GM12878 (cell line): ENCODE measurements around the gene ITGB2. TPM values are rescaled to one million over a fixed set of nuclear protein-coding genes. Genes with fewer than 3 reads are reported as not detected.

Source experiments
- ATAC-seq: fragments of 200-7000 bp; cut with Tn5 transposase; 3 replicates; pipeline ENCODE4 v1.9.1; 2020; ENCODE audit warnings: mild to moderate bottlenecking, moderate library complexity
- BruUV-seq: library from RNA; stranded (reverse); fragments of 400-500 nt; replicated peaks from 2 replicates; lab custom pipeline; 2021; lab: Mats Ljungman, UMichigan
- CTCF ChIA-PET: fragments of 300-600 bp; sonication (Branson Sonifier 250); formaldehyde crosslinking; extraction: SDS; loops from one replicate; lab custom pipeline; 2021; ENCODE audit warnings: inconsistent platforms; lab: Yijun Ruan, JAX
- POLR2A ChIA-PET: fragments of 350-600 bp; formaldehyde crosslinking; extraction: SDS; loops from one replicate; lab custom pipeline; 2021; ENCODE audit warnings: inconsistent platforms; lab: Charles Lee
- RAD21 ChIA-PET: fragments of 300-600 bp; sonication (Branson Sonifier 250); formaldehyde crosslinking; loops from one replicate; lab custom pipeline; 2023; ENCODE audit warnings: antibody characterized with exemption; ENCODE audit not compliant: unreplicated experiment; lab: Charles Lee
- SMC1A ChIA-PET: fragments of 300-600 bp; sonication (Branson Sonifier 250); formaldehyde crosslinking; loops from one replicate; lab custom pipeline; 2023; ENCODE audit not compliant: unreplicated experiment, uncharacterized antibody; lab: Charles Lee
- DNase-seq: peaks from one replicate; pipeline ENCODE4 v3.0.0-alpha.2; 2011; ENCODE audit warnings: low read depth, low spot score
- FAIRE-seq: peaks from 3 replicates; lab custom pipeline; 2011; peaks lifted over from hg19 to GRCh38; lab: Jason Lieb, UNC
- H2AFZ ChIP-seq: 2 replicates; pipeline ENCODE4 v1.6.0; 2011; ENCODE audit warnings: low read depth, low read length, control low read depth; ENCODE audit not compliant: control insufficient read depth
- H3K27ac ChIP-seq: 2 replicates; pipeline ENCODE4 v1.5.1; 2011; ENCODE audit warnings: control low read depth; ENCODE audit not compliant: control insufficient read depth, insufficient read depth
- H3K27me3 ChIP-seq, 2 experiments: replicated peaks in 1 of 2; 2 replicates each; pipeline versions ENCODE4 v1.6.0 to v1.6.1; 2011; ENCODE audit warnings: low read length in 1 of 2; ENCODE audit not compliant: control insufficient read depth in 2 of 2, insufficient read depth in 2 of 2
- H3K36me3 ChIP-seq, 2 experiments: 2 replicates each; pipeline ENCODE4 v1.5.1; 2011; ENCODE audit warnings: low read length in 1 of 2; ENCODE audit not compliant: control insufficient read depth in 2 of 2, insufficient read depth in 2 of 2
- H3K4me1 ChIP-seq: 2 replicates; pipeline ENCODE4 v1.6.1; 2011; ENCODE audit warnings: mild to moderate bottlenecking, low read length, moderate library complexity, mixed read lengths; ENCODE audit not compliant: control insufficient read depth, insufficient read depth
- H3K4me2 ChIP-seq: 2 replicates; pipeline ENCODE4 v1.6.0; 2011; ENCODE audit warnings: control low read depth; ENCODE audit not compliant: control insufficient read depth, insufficient read depth
- H3K4me3 ChIP-seq: fragments of 200-600 bp; sonication (generic); 2 replicates; pipeline ENCODE4 v1.5.1; 2016
- H3K79me2 ChIP-seq: 2 replicates; pipeline ENCODE4 v1.6.0; 2011; ENCODE audit warnings: low read length; ENCODE audit not compliant: control insufficient read depth, insufficient read depth
- H3K9ac ChIP-seq: 2 replicates; pipeline ENCODE4 v1.8.0; 2011; ENCODE audit warnings: low read length, control low read depth, mixed read lengths; ENCODE audit not compliant: control insufficient read depth, insufficient read depth
- H3K9me3 ChIP-seq: replicated peaks from 3 replicates; pipeline ENCODE4 v1.5.1; 2011; ENCODE audit warnings: mild to moderate bottlenecking, low read length; ENCODE audit not compliant: control insufficient read depth, insufficient read depth
- H4K20me1 ChIP-seq: 2 replicates; pipeline ENCODE4 v1.6.0; 2011; ENCODE audit not compliant: control insufficient read depth, insufficient read depth
- BACH1 ChIP-seq: fragments of 450-650 bp; IDR thresholded peaks from 2 replicates; pipeline ENCODE4 v1.6.1; 2017; ENCODE audit warnings: mild to moderate bottlenecking, borderline replicate concordance
- BHLHE40 ChIP-seq, 2 experiments: fragments of 450-650 bp in 1 of 2; IDR thresholded peaks; 2 replicates each; pipeline ENCODE4 v1.6.1; 2011 to 2017; ENCODE audit warnings: low read depth in 2 of 2, borderline replicate concordance in 1 of 2, improper control_type of control experiment in 1 of 2, low read length in 1 of 2, mild to moderate bottlenecking in 1 of 2
- BMI1 ChIP-seq: fragments of 450-650 bp; IDR thresholded peaks from 2 replicates; pipeline ENCODE4 v1.6.1; 2016; ENCODE audit warnings: mild to moderate bottlenecking, moderate library complexity, borderline replicate concordance
- CEBPB ChIP-seq, 2 experiments: fragments of 150-350 bp in 1 of 2; IDR thresholded peaks; 2 replicates each; pipeline ENCODE4 v1.6.1; 2012 to 2014; ENCODE audit warnings: low read depth in 2 of 2, low read length in 2 of 2, borderline replicate concordance in 1 of 2, inconsistent platforms in 1 of 2
- EP300 ChIP-seq, 2 experiments: fragments of 150-350 bp in 1 of 2; IDR thresholded peaks; 2 replicates each; pipeline ENCODE4 v1.6.1; 2011 to 2012; ENCODE audit warnings: low read depth in 2 of 2, low read length in 2 of 2, borderline replicate concordance in 1 of 2, improper control_type of control experiment in 1 of 2, inconsistent platforms in 1 of 2; ENCODE audit not compliant: control insufficient read depth in 1 of 2
- FOS ChIP-seq: IDR thresholded peaks from 3 replicates; pipeline ENCODE4 v1.6.1; 2011; ENCODE audit warnings: borderline replicate concordance; ENCODE audit not compliant: insufficient read length; ENCODE audit errors: extremely low read depth
- IKZF1 ChIP-seq: fragments of 450-650 bp; conservative IDR thresholded peaks from 2 replicates; pipeline ENCODE4 v1.6.1; 2017; ENCODE audit warnings: antibody characterized with exemption, mild to moderate bottlenecking
- MTA2 ChIP-seq: fragments of 450-650 bp; IDR thresholded peaks from 2 replicates; pipeline ENCODE4 v1.6.1; 2016; ENCODE audit warnings: low read depth, mild to moderate bottlenecking, moderate library complexity
- NBN ChIP-seq: fragments of 450-650 bp; IDR thresholded peaks from 2 replicates; pipeline ENCODE4 v1.6.1; 2016
- RUNX3 ChIP-seq: IDR thresholded peaks from 2 replicates; pipeline ENCODE4 v1.6.1; 2012; ENCODE audit warnings: low read length, inconsistent platforms
- SIX5 ChIP-seq: IDR thresholded peaks from 2 replicates; pipeline ENCODE4 v1.6.1; 2011; ENCODE audit warnings: mild to moderate bottlenecking, low read depth, low read length, moderate library complexity; ENCODE audit not compliant: severe bottlenecking
- SPI1 ChIP-seq: IDR thresholded peaks from 2 replicates; pipeline ENCODE4 v1.6.1; 2011; ENCODE audit warnings: low read depth, mild to moderate bottlenecking, low read length, moderate library complexity, borderline replicate concordance; ENCODE audit not compliant: insufficient read depth
- ZNF384 ChIP-seq: IDR thresholded peaks from 2 replicates; pipeline ENCODE4 v1.6.1; 2012; ENCODE audit warnings: low read depth, mild to moderate bottlenecking, low read length, improper control_type of control experiment, borderline replicate concordance
- WGBS: methylation state at CpG from one replicate; pipeline ENCODE4 v1.1.6; 2016; ENCODE audit warnings: low lambda C conversion rate; ENCODE audit not compliant: insufficient replicate concordance, insufficient coverage; ENCODE audit errors: missing lambda C conversion rate; 5-methylcytosine and 5-hydroxymethylcytosine counted together
- in situ Hi-C: fragments of 300-500 bp; cut with MboI; formaldehyde crosslinking; loops from 9 replicates; pipeline ENCODE4 v1.14.3; 2018; ENCODE audit warnings: mixed read lengths
- intact Hi-C: fragments of 100-400 bp; cut with micrococcal nuclease; formaldehyde crosslinking; loops from one replicate; pipeline ENCODE4 v1.14.2; 2022; ENCODE audit not compliant: unreplicated experiment
- polyA plus RNA-seq, 11 experiments: library from polyadenylated mRNA; depleted of rRNA in 4 of 11; unstranded in 6 of 11; stranded (reverse) in 5 of 11; fragments of >200 nt; fragmentation: Nextera tagmentation in 4 of 11; fragmentation: Illumina TruSeq in 1 of 11; extraction: Ambion mirVana in 4 of 11; extraction: Trizol in 1 of 11; gene quantifications; 1 replicate in 1 of 11; 2 replicates in 10 of 11; pipeline versions ENCODE4 v1.2.1 to v1.2.3, GENCODE V29; 2011 to 2016; ENCODE audit warnings: inconsistent platforms in 2 of 11, missing spikeins in 2 of 11, low read depth in 1 of 11
- total RNA-seq, 4 experiments: library from RNA; depleted of rRNA in 3 of 4; stranded (reverse); fragments of >200 nt in 3 of 4; fragmentation: Illumina TruSeq in 1 of 4; extraction: Trizol in 1 of 4; gene quantifications; 2 replicates each; pipeline versions ENCODE4 v1.2.1 to v1.2.3, GENCODE V29; 2013 to 2021

Gene ITGB2
- total and polyA plus RNA-seq, 10 of the 15 experiments (the other 5 are each of a cell fraction or from before 2014, with no cell fraction given) = 8.0 to 172 (median 58.9) TPM

GRCh38 chr21:44866780-44867179 is 53.9 kb downstream of the ITGB2 start:
- in situ Hi-C loops (no loop called here), intact Hi-C loops (no loop called here)
- no peak for FAIRE-seq
- H4K20me1 ChIP-seq = peaks cover 9% of the 10 kb centered on the region
- SMC1A ChIA-PET = interaction anchor here (1.1 kb wide), 1 partner anchor 8 kb away, joined by 4 read pairs; no protein-coding TSS in a partner anchor
- H3K27me3 ChIP-seq = no peaks in the 10 kb centered on the region
- H3K4me2 ChIP-seq = peak overlapping the region; percentile 67
- POLR2A ChIA-PET = no interaction called here
- no TSS peak for BruUV-seq
- peaks cover 12 to 19% of the 10 kb centered on the region in 2 experiments for H3K36me3 ChIP-seq
- 0 out of 2 replicates have a peak overlapping the region, but pooled peaks have one; percentile 26 for H3K4me3 ChIP-seq
- DNase-seq = no peak
- H3K4me1 ChIP-seq = peaks cover 27% of the 10 kb centered on the region
- 89% methylated on average over 7 of the region's 7 CpGs for WGBS
- RAD21 ChIA-PET = no interaction called here
- H2AFZ ChIP-seq = no peak overlapping the region
- H3K27ac ChIP-seq = no peak overlapping the region
- no peak for TF ChIP-seq ZNF384
- TF ChIP-seq FOS = no peak
- peak; percentile 35; the same call in 1 of the 2 replicates for TF ChIP-seq BACH1
- H3K9me3 ChIP-seq = no peaks in the 10 kb centered on the region
- peaks cover 64% of the 10 kb centered on the region for H3K79me2 ChIP-seq
- no peak for ATAC-seq
- CTCF ChIA-PET = no interaction called here
- H3K9ac ChIP-seq = no peak overlapping the region

- ChIA-PET RAD21 (no interaction called here), POLR2A (no interaction called here), CTCF (no interaction called here), SMC1A (interaction anchor here (0.6 kb wide), 1 partner anchor 70 kb away, joined by 3 read pairs; no protein-coding TSS in a partner anchor)
- Histone ChIP-seq H3K9me3 (no peaks in the 10 kb centered on the region), H3K36me3 (peaks cover 12 to 22% of the 10 kb centered on the region in 2 experiments), H3K4me3 (no peak overlapping the region), H3K4me1 (peaks cover 23% of the 10 kb centered on the region), H3K4me2 (peak overlapping the region; percentile 5; the same call in 1 of the 2 replicates), H3K79me2 (peaks cover 54% of the 10 kb centered on the region), H3K27ac (no peak overlapping the region; the same call in 1 of the 2 replicates), H4K20me1 (peaks cover 5% of the 10 kb centered on the region; the same call in 1 of the 2 replicates), H2AFZ (no peak overlapping the region), H3K9ac (no peak overlapping the region), H3K27me3 (no peaks in the 10 kb centered on the region)
- intact Hi-C loops = no loop called here
- 34% methylated on average over 12 of the region's 12 CpGs for WGBS
- DNase-seq = no peak
- BruUV-seq = no TSS peak
- TF ChIP-seq EP300 (IDR thresholded peaks at IDR 0.05; ENCODE audit: borderline replicate concordance in 1 of 2, control insufficient read depth in 1 of 2, low read depth in 2 of 2, low read length in 2 of 2) (no peak), CEBPB (IDR thresholded peaks at IDR 0.05; ENCODE audit: borderline replicate concordance in 1 of 2, low read depth in 2 of 2, low read length in 2 of 2) (no peak), SIX5 (no peak), BHLHE40 (IDR thresholded peaks at IDR 0.05; ENCODE audit: borderline replicate concordance in 1 of 2, low read depth in 2 of 2, low read length in 1 of 2) (peak in 1 of 2 experiments; percentile 34; a peak in 1 of 4 replicates), NBN (no peak), RUNX3 (peak; percentile 52), MTA2 (peak; percentile 23; the same call in 1 of the 2 replicates), IKZF1 (peak; percentile 45; the same call in 1 of the 2 replicates), BMI1 (no peak), SPI1 (peak; percentile 83)
- FAIRE-seq = no peak
- peak; percentile 87 for ATAC-seq
- in situ Hi-C loops = no loop called here
Measured at GRCh38 chr21:44865561-44866280, 55.0 kb downstream of the ITGB2 start.
